B cell (primary cell): ENCODE results near the gene PKD2L2. TPM values are rescaled to one million over a fixed set of nuclear protein-coding genes. Genes with fewer than 3 reads are reported as not detected.

Experiments used
- ATAC-seq: fragments of 200-7000 bp; cut with Tn5 transposase; one replicate; pipeline ENCODE4 v1.10.0; 2021; ENCODE audit warnings: low read depth, mild to moderate bottlenecking, moderate number of reproducible peaks, moderate library complexity
- CTCF ChIA-PET: fragments of 350-600 bp; sonication (Branson Sonifier 250); formaldehyde crosslinking; loops from one replicate; lab custom pipeline; 2021; ENCODE audit warnings: antibody characterized with exemption, inconsistent platforms; lab: Charles Lee
- POLR2A ChIA-PET: fragments of 350-600 bp; sonication (Branson Sonifier 250); formaldehyde crosslinking; loops from one replicate; lab custom pipeline; 2021; ENCODE audit warnings: antibody characterized with exemption; lab: Charles Lee
- DNase-seq: peaks from one replicate; pipeline ENCODE4 v3.0.0; 2013
- H2AFZ ChIP-seq: 2 replicates; pipeline ENCODE4 v1.6.1; 2012; ENCODE audit warnings: mild to moderate bottlenecking, low read depth, low read length; ENCODE audit not compliant: insufficient read depth, poor library complexity, severe bottlenecking
- H3K27ac ChIP-seq, 2 donors: 1 replicate in 1 of 2; 2 replicates in 1 of 2; pipeline ENCODE4 v1.5.1; 2012 to 2013; ENCODE audit warnings: low read length in 2 of 2, mild to moderate bottlenecking in 2 of 2, moderate library complexity in 1 of 2
- H3K27me3 ChIP-seq, 4 experiments: fragments of 200-600 bp in 1 of 4; sonication (generic) in 1 of 4; replicated peaks in 1 of 4; 1 replicate in 2 of 4; 2 replicates in 2 of 4; pipeline versions ENCODE4 v1.6.1 to v1.7.0; 2013 to 2016; ENCODE audit warnings: low read length in 3 of 4, mild to moderate bottlenecking in 2 of 4, mixed read lengths in 1 of 4, moderate library complexity in 1 of 4; ENCODE audit not compliant: insufficient read depth in 4 of 4, control insufficient read depth in 3 of 4; ENCODE audit errors: control extremely low read depth in 1 of 4
- H3K36me3 ChIP-seq, 2 experiments: replicated peaks in 1 of 2; 1 replicate in 1 of 2; 2 replicates in 1 of 2; pipeline versions ENCODE4 v1.6.1 to v1.7.1; 2013; ENCODE audit warnings: low read length in 1 of 2; ENCODE audit not compliant: insufficient read depth in 2 of 2, control insufficient read depth in 1 of 2; ENCODE audit errors: control extremely low read depth in 1 of 2, extremely low read depth in 1 of 2
- H3K4me1 ChIP-seq, 2 donors: fragments of 200-600 bp in 1 of 2; sonication (generic) in 1 of 2; 1 replicate in 1 of 2; 2 replicates in 1 of 2; pipeline versions ENCODE4 v1.5.1 to v1.6.1; 2013 to 2017; ENCODE audit warnings: low read length in 2 of 2; ENCODE audit not compliant: control insufficient read depth in 2 of 2, insufficient read depth in 2 of 2
- H3K4me2 ChIP-seq: replicated peaks from 2 replicates; pipeline ENCODE3; 2012; ENCODE audit warnings: mild to moderate bottlenecking, low read depth, low read length; ENCODE audit not compliant: poor library complexity, severe bottlenecking
- H3K4me3 ChIP-seq, 5 experiments: fragments of 200-600 bp in 1 of 5; sonication (generic) in 1 of 5; 1 replicate in 3 of 5; 2 replicates in 2 of 5; pipeline versions ENCODE4 v1.5.1 to v1.7.0; 2011 to 2016; ENCODE audit warnings: low read length in 4 of 5, mild to moderate bottlenecking in 4 of 5, low read depth in 2 of 5, control low read depth in 1 of 5, moderate library complexity in 1 of 5; ENCODE audit not compliant: insufficient read depth in 1 of 5; ENCODE audit errors: control extremely low read depth in 1 of 5, extremely low read depth in 1 of 5
- H3K79me2 ChIP-seq: fragments of 200-600 bp; sonication (generic); one replicate; pipeline ENCODE4 v1.6.0; 2016; ENCODE audit warnings: low read length; ENCODE audit not compliant: control insufficient read depth, insufficient read depth
- H3K9ac ChIP-seq: fragments of 200-600 bp; sonication (generic); 2 replicates; pipeline ENCODE4 v1.6.1; 2017; ENCODE audit warnings: mild to moderate bottlenecking, low read length, moderate library complexity
- H3K9me3 ChIP-seq, 3 donors: one replicate each; pipeline versions ENCODE4 v1.6.1 to v1.7.1; 2013; ENCODE audit warnings: low read length in 2 of 3; ENCODE audit not compliant: control insufficient read depth in 2 of 3, insufficient read depth in 1 of 3; ENCODE audit errors: control extremely low read depth in 1 of 3
- H4K20me1 ChIP-seq: 2 replicates; pipeline ENCODE4 v1.6.0; 2012; ENCODE audit warnings: mild to moderate bottlenecking, low read length; ENCODE audit not compliant: insufficient read depth, control insufficient read depth, poor library complexity, severe bottlenecking
- H3K27ac Mint-ChIP-seq: one replicate; pipeline ENCODE4 v1.8.0; 2021; ENCODE audit warnings: mixed read lengths
- H3K27me3 Mint-ChIP-seq: one replicate; pipeline ENCODE4 v1.8.0; 2021; ENCODE audit warnings: mixed read lengths
- H3K4me1 Mint-ChIP-seq: one replicate; pipeline ENCODE4 v1.8.0; 2021; ENCODE audit warnings: mixed read lengths
- H3K4me3 Mint-ChIP-seq: one replicate; pipeline ENCODE4 v1.8.0; 2021; ENCODE audit warnings: mixed read lengths
- H3K9me3 Mint-ChIP-seq: one replicate; pipeline ENCODE4 v1.8.0; 2022; ENCODE audit warnings: mixed read lengths; ENCODE audit not compliant: insufficient read depth
- EZH2 ChIP-seq: IDR thresholded peaks from 2 replicates; pipeline ENCODE4 v1.6.1; 2012; ENCODE audit warnings: borderline replicate concordance, low read depth, mild to moderate bottlenecking, moderate library complexity, low read length; ENCODE audit not compliant: insufficient read depth, poor library complexity, severe bottlenecking
- WGBS: methylation state at CpG from one replicate; pipeline ENCODE4 v1.1.5; 2013; ENCODE audit warnings: missing lambda C conversion rate; ENCODE audit not compliant: insufficient coverage; 5-methylcytosine and 5-hydroxymethylcytosine counted together
- intact Hi-C: fragments of 100-400 bp; cut with micrococcal nuclease; formaldehyde crosslinking; loops from one replicate; pipeline ENCODE4 v1.10.0; 2022
- polyA plus RNA-seq: library from polyadenylated mRNA; depleted of rRNA; stranded (reverse); fragments of >200 nt; gene quantifications from 2 replicates; pipeline ENCODE4 v1.2.3, GENCODE V29; 2012
- total RNA-seq, 2 donors: library from RNA; stranded (reverse); fragments of 120-200 nt in 1 of 2; gene quantifications; 1 replicate in 1 of 2; 2 replicates in 1 of 2; pipeline versions ENCODE4 v1.2.3 to v1.2.4, GENCODE V29; 2013 to 2022
- TF ChIP-seq, protein P1 (sequence below): fragments of 200-600 bp; IDR thresholded peaks from one replicate; pipeline ENCODE4 v1.8.0; 2022; ENCODE audit warnings: antibody characterized with exemption, mild to moderate bottlenecking

Gene PKD2L2
- total and polyA plus RNA-seq, 2 donors (not counting 1 experiment from before 2014, with no cell fraction given): 0.12 to 0.37 TPM

GRCh38 chr5:137896560-137896959 is 7.3 kb downstream of the PKD2L2 start:
- no CpG with 5 or more reads among the region's 3 CpGs for WGBS
- ChIA-PET POLR2A (no interaction called here), CTCF (interaction anchor here (1.3 kb wide), 1 partner anchor 9 kb away, joined by 5 read pairs; no protein-coding TSS in a partner anchor)
- H3K27ac Mint-ChIP-seq: peak overlapping the region; percentile 88
- H2AFZ ChIP-seq: peak overlapping the region; percentile 53
- peak overlapping the region; percentile 4 for H3K4me3 Mint-ChIP-seq
- TF ChIP-seq, protein P1, sequence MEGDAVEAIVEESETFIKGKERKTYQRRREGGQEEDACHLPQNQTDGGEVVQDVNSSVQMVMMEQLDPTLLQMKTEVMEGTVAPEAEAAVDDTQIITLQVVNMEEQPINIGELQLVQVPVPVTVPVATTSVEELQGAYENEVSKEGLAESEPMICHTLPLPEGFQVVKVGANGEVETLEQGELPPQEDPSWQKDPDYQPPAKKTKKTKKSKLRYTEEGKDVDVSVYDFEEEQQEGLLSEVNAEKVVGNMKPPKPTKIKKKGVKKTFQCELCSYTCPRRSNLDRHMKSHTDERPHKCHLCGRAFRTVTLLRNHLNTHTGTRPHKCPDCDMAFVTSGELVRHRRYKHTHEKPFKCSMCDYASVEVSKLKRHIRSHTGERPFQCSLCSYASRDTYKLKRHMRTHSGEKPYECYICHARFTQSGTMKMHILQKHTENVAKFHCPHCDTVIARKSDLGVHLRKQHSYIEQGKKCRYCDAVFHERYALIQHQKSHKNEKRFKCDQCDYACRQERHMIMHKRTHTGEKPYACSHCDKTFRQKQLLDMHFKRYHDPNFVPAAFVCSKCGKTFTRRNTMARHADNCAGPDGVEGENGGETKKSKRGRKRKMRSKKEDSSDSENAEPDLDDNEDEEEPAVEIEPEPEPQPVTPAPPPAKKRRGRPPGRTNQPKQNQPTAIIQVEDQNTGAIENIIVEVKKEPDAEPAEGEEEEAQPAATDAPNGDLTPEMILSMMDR: no peak
- H3K36me3 ChIP-seq: no peaks in the 10 kb centered on the region
- H3K27ac ChIP-seq: peak overlapping the region; percentile 8 to 47
- H3K4me1 ChIP-seq: peaks cover 43 to 61% of the 10 kb centered on the region in 2 donors
- H3K9me3 Mint-ChIP-seq: no peaks in the 10 kb centered on the region
- no peaks in the 10 kb centered on the region for H3K27me3 Mint-ChIP-seq
- H4K20me1 ChIP-seq: no peaks in the 10 kb centered on the region
- no peak overlapping the region for H3K4me3 ChIP-seq
- no peak for DNase-seq
- peaks cover 59% of the 10 kb centered on the region for H3K4me1 Mint-ChIP-seq
- no peaks in the 10 kb centered on the region for H3K27me3 ChIP-seq
- no peaks in the 10 kb centered on the region for H3K9me3 ChIP-seq
- no peak for ATAC-seq
- intact Hi-C loops: no loop called here
- no peaks in the 10 kb centered on the region for H3K79me2 ChIP-seq
- H3K9ac ChIP-seq: no peak overlapping the region
- H3K4me2 ChIP-seq: peak overlapping the region; percentile 32

DNA sequence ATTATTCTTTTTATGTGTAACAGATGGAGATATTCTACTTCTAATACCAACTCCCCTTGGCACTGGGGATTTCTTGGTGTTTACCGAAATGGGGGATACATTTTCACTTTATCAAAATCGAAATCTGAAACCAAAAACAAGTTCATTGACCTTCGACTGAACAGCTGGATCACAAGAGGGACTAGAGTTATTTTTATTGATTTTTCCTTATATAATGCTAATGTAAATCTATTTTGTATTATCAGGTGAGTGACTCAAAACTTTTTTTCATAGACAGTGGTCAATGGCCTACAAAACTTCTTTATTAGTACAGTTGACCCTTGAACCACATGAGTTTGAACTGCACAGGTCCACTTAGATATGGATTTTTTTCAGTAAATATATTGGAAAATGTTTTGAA is 10.2 kb downstream of the PKD2L2 start:
- Mint-ChIP-seq H3K4me3 (no peak overlapping the region), H3K27me3 (no peaks in the 10 kb centered on the region), H3K9me3 (no peaks in the 10 kb centered on the region), H3K27ac (no peak overlapping the region), H3K4me1 (peaks cover 66% of the 10 kb centered on the region)
- TF ChIP-seq, protein P1: no peak
- no peak for TF ChIP-seq EZH2
- H2AFZ ChIP-seq: no peak overlapping the region
- CTCF ChIA-PET: no interaction called here
- no peak overlapping the region for H3K4me3 ChIP-seq
- no peaks in the 10 kb centered on the region for H3K9me3 ChIP-seq
- DNase-seq: no peak
- no peak overlapping the region for H3K9ac ChIP-seq
- no peaks in the 10 kb centered on the region for H3K79me2 ChIP-seq
- no peaks in the 10 kb centered on the region for H4K20me1 ChIP-seq
- H3K36me3 ChIP-seq: no peaks in the 10 kb centered on the region
- peaks cover 53 to 79% of the 10 kb centered on the region in 2 donors for H3K4me1 ChIP-seq
- H3K4me2 ChIP-seq: no peak overlapping the region
- peak overlapping the region in 1 of 2 donors; percentile 5 for H3K27ac ChIP-seq
- no CpG with 5 or more reads among the region's 3 CpGs for WGBS
- POLR2A ChIA-PET: no interaction called here
- intact Hi-C loops: no loop called here
- ATAC-seq: no peak
- no peaks in the 10 kb centered on the region for H3K27me3 ChIP-seq
